Heart left ventricle (tissue), 16 donors: ENCODE data around the gene TPD52L2. TPM values are rescaled to one million over a fixed set of nuclear protein-coding genes. Genes with fewer than 3 reads are reported as not detected.
A peak's percentile ranks its signal among the peaks of the same experiment; 100 is the strongest.

Experiments
- ATAC-seq, 4 donors: fragments of 200-7000 bp; cut with Tn5 transposase; one replicate each; pipeline ENCODE4 v1.9.1; 2020 to 2022; ENCODE audit warnings: moderate library complexity in 4 of 4, mild to moderate bottlenecking in 3 of 4, moderate number of reproducible peaks in 1 of 4
- DNase-seq, 5 donors: peaks; one replicate each; pipeline ENCODE4 v3.0.0-alpha.2; 2020
- H3K27ac ChIP-seq, 12 donors: fragments of 200-600 bp; sonication (generic) in 4 of 12; one replicate each; pipeline versions ENCODE4 v1.5.0 to v1.8.0; 2016 to 2022; ENCODE audit warnings: mild to moderate bottlenecking in 2 of 12
- H3K27me3 ChIP-seq, 9 donors: fragments of 200-600 bp; sonication (generic) in 2 of 9; one replicate each; pipeline versions ENCODE4 v1.5.1 to v1.8.0; 2016 to 2022; ENCODE audit warnings: mild to moderate bottlenecking in 3 of 9
- H3K36me3 ChIP-seq, 9 donors: fragments of 200-600 bp; sonication (generic) in 2 of 9; one replicate each; pipeline versions ENCODE4 v1.5.0 to v1.8.0; 2018 to 2022; ENCODE audit warnings: mild to moderate bottlenecking in 2 of 9
- H3K4me1 ChIP-seq, 12 donors: fragments of 200-600 bp; sonication (generic) in 4 of 12; one replicate each; pipeline versions ENCODE4 v1.5.0 to v1.8.0; 2016 to 2022; ENCODE audit warnings: mild to moderate bottlenecking in 3 of 12
- H3K4me3 ChIP-seq, 12 donors: fragments of 200-600 bp; sonication (generic) in 4 of 12; one replicate each; pipeline versions ENCODE4 v1.5.0 to v1.8.0; 2017 to 2022; ENCODE audit warnings: mild to moderate bottlenecking in 9 of 12, moderate library complexity in 4 of 12
- H3K9me3 ChIP-seq, 12 donors: fragments of 200-600 bp; sonication (generic) in 4 of 12; one replicate each; pipeline versions ENCODE4 v1.5.0 to v1.8.0; 2016 to 2022; ENCODE audit warnings: mild to moderate bottlenecking in 1 of 12
- CTCF ChIP-seq, 12 donors: fragments of 200-600 bp; sonication (generic) in 4 of 12; IDR thresholded peaks; one replicate each; pipeline versions ENCODE4 v1.5.0 to v1.8.0; 2018 to 2022; ENCODE audit warnings: antibody characterized with exemption in 12 of 12, mild to moderate bottlenecking in 5 of 12
- POLR2A ChIP-seq, 2 donors: fragments of 450-650 bp; IDR thresholded peaks; one replicate each; pipeline ENCODE4 v1.6.1; 2017; ENCODE audit warnings: antibody characterized with exemption in 2 of 2, mild to moderate bottlenecking in 2 of 2, moderate library complexity in 2 of 2
- WGBS, 4 donors: extraction: QIAGEN DNeasy Blood & Tissue Kit in 2 of 4; methylation state at CpG; one replicate each; pipeline versions ENCODE4 v1.1.5 to v1.1.7; 2013 to 2018; 5-methylcytosine and 5-hydroxymethylcytosine counted together
- intact Hi-C, 10 donors: fragments of 100-400 bp; cut with DNase I; formaldehyde crosslinking; loops; one replicate each; pipeline versions ENCODE4 v1.11.1 to v1.14.2; 2022
- polyA plus RNA-seq, 2 donors: library from polyadenylated mRNA; stranded (reverse); fragments of 200-250 nt; gene quantifications; one replicate each; pipeline ENCODE4 v1.2.3, GENCODE V29; 2013
- total RNA-seq, 9 donors: library from RNA; depleted of rRNA in 2 of 9; stranded (reverse); fragments of >200 nt in 2 of 9; fragmentation: NEBNext Ultra II Directional in 3 of 9; extraction: Animal tissue kit (Norgen Biotek cat#: 25700) in 3 of 9; gene quantifications; one replicate each; pipeline versions ENCODE4 v1.1.0 to v1.2.4, GENCODE V29; 2016 to 2023
- donor health status: ischemic (EF 13 %, LVEDD 7.1; RV severe dilation, severe dysfunction).
- donor health status: healthy with polysubstance abuse.
- donor health status: DM: no; HTN: yes; CAD: no.
- donor health status: DM: no; HTN: no; CAD: no.
- donor health status: ischemic (EF 25% LVEDD 6.9; RV normal size, moderate dysfunction).
- donor health status: ischemic (EF 25% LVEDD 5.7; RV mildly dilated, moderate dysfunction).
- donor health status: healthy.
- donor health status: DM: yes; HTN: yes; CAD: no.
- donor health status: ischemic (EF 35%, LVEDD 5.7; RV mildly dilated, moderate dysfunction).
- donor health status: nonischemic (EF 11% LVEDD 7.7; RV severe dilation, severe dysfunction).
- donor health status: DM: yes; HTN: yes; CAD: no.
- donor health status: PGD.
- donor health status: ischemic (EF 29% LVEDD 5.4; RV normal size, mild dysfunction).
- donor health status: nonischemic (EF 23%, LVEDD 6.1; RV moderate dilation, normal function).

The TPD52L2 gene
- total and polyA plus RNA-seq, 11 donors: 44.4 to 179 (median 72.2) TPM

GRCh38 chr20:63891061-63892002, 26.3 kb downstream of the TPD52L2 start:
- 83 to 87% (median 86%) methylated on average over 28 to 29 of the region's 29 CpGs for WGBS, 4 donors
- Histone ChIP-seq H3K9me3 (no peaks in the 10 kb centered on the region), H3K4me1 (peaks cover 2 to 25% (median 12%) of the 10 kb centered on the region in 12 donors), H3K4me3 (no peak overlapping the region), H3K36me3 (peaks cover 0 to 55% (median 40%) of the 10 kb centered on the region in 9 donors), H3K27ac (no peak overlapping the region), H3K27me3 (no peaks in the 10 kb centered on the region)
- DNase-seq (no peak), ATAC-seq (no peak)
- intact Hi-C loops: loop anchor here in 1 of 10 donors (10.0 kb wide), 1 partner anchor 173 kb away; the partner anchor contains the start of gene TCEA2
- no peak for TF ChIP-seq CTCF (IDR thresholded peaks at IDR 0.05)
- no peak for TF ChIP-seq POLR2A (IDR thresholded peaks at IDR 0.05)

DNA sequence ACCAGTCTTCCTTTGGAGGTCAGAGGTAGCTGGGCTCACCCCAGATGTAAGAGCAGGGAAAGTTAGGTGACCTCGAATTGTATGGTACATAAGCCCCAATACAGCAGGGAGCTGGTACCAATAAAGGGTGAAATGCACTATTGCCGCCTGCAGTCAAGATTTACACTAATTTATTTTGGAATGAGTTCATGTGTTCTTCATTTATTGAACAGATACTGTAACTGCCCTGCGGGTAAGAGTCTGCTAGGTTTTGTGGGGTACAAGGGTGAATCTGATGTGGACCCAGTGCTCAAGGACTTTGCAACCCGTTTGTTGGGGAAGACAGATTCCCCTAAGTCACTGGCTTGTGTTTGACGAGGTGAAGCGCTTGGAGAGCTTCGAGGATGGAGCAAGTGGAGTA, 27.3 kb downstream of the TPD52L2 start:
- intact Hi-C loops: loop anchor here in 1 of 10 donors (10.0 kb wide), 1 partner anchor 172 kb away; the partner anchor contains the start of gene TCEA2
- ATAC-seq (no peak), DNase-seq (no peak)
- TF ChIP-seq CTCF (IDR thresholded peaks at IDR 0.05): no peak
- no peak for TF ChIP-seq POLR2A (IDR thresholded peaks at IDR 0.05)
- Histone ChIP-seq H3K4me3 (no peak overlapping the region), H3K27me3 (no peaks in the 10 kb centered on the region), H3K9me3 (no peaks in the 10 kb centered on the region), H3K27ac (no peak overlapping the region), H3K36me3 (peaks cover 0 to 46% (median 32%) of the 10 kb centered on the region in 9 donors), H3K4me1 (peaks cover 5 to 36% (median 22%) of the 10 kb centered on the region in 12 donors)
- 86 to 93% (median 89%) methylated on average over 7 of the region's 7 CpGs for WGBS, 4 donors

DNA sequence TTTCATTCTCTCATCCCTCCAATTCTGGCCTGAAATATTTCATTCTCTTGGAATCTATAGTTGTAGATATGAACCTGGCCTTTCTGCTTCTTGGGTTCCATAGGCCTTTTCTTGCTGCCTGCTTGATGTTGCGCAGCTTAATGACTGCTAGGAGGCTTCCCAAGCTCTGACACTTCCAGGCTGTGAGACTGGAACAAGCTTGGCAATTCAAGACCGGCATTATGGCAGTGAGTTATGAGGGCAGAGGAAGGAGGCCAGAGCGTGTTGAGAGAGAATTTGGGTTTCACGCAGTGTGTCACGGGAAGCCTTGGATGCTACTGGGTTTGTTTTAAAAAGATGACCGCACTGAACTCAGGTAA, 28.9 kb downstream of the TPD52L2 start:
- peaks cover 5 to 45% (median 31%) of the 10 kb centered on the region in 12 donors for H3K4me1 ChIP-seq

More for the DNA sequence above, 28.9 kb downstream of the TPD52L2 start:
- DNase-seq (no peak), ATAC-seq (no peak)
- WGBS, 4 donors: 31 to 43% (median 34%) methylated on average over 6 of the region's 6 CpGs
- H3K36me3 ChIP-seq: peaks cover 0 to 43% (median 21%) of the 10 kb centered on the region in 9 donors
- TF ChIP-seq POLR2A (IDR thresholded peaks at IDR 0.05) (no peak), CTCF (IDR thresholded peaks at IDR 0.05) (no peak)
- no peaks in the 10 kb centered on the region for H3K27me3 ChIP-seq
- H3K4me3 ChIP-seq: peak overlapping the region in 11 of 12 donors; percentile 32 to 80 (median 68)
- no peaks in the 10 kb centered on the region for H3K9me3 ChIP-seq
- H3K27ac ChIP-seq: peak overlapping the region in 11 of 12 donors; percentile 65 to 88 (median 80)
- intact Hi-C loops: loop anchor here in 2 of 10 donors (2.0 to 10.0 kb wide), 2 partner anchors 29 to 171 kb away; partner anchors contain the start of genes TCEA2 (in 1 of the 2) and TPD52L2 (in 1 of the 2)
